Liver (tissue), 9 donors: ENCODE results near the gene UBQLN1. TPM values are rescaled to one million over a fixed set of nuclear protein-coding genes. Genes with fewer than 3 reads are reported as not detected.
A peak's percentile ranks its signal among the peaks of the same experiment; 100 is the strongest.

ENCODE experiments used
- DNase-seq: peaks from one replicate; pipeline ENCODE4 v3.0.0-alpha.2; 2017; ENCODE audit warnings: low spot score
- H3K27ac ChIP-seq, 2 donors: one replicate each; pipeline ENCODE4 v1.7.0; 2013; ENCODE audit warnings: inconsistent platforms in 2 of 2, low read length in 2 of 2, control low read depth in 1 of 2, low read depth in 1 of 2, mild to moderate bottlenecking in 1 of 2
- H3K27me3 ChIP-seq, 4 donors: one replicate each; pipeline versions ENCODE4 v1.6.1 to v1.7.0; 2013; ENCODE audit warnings: low read length in 3 of 4, inconsistent platforms in 1 of 4, mild to moderate bottlenecking in 1 of 4, moderate library complexity in 1 of 4; ENCODE audit not compliant: control insufficient read depth in 4 of 4, insufficient read depth in 4 of 4
- H3K36me3 ChIP-seq, 4 donors: one replicate each; pipeline versions ENCODE4 v1.6.1 to v1.7.0; 2013; ENCODE audit warnings: low read length in 3 of 4, mild to moderate bottlenecking in 3 of 4, low read depth in 1 of 4, moderate library complexity in 1 of 4; ENCODE audit not compliant: control insufficient read depth in 4 of 4, insufficient read depth in 3 of 4
- H3K4me1 ChIP-seq, 4 donors: one replicate each; pipeline versions ENCODE4 v1.6.1 to v1.7.0; 2013; ENCODE audit warnings: low read length in 3 of 4, mild to moderate bottlenecking in 3 of 4, moderate library complexity in 1 of 4; ENCODE audit not compliant: control insufficient read depth in 4 of 4, insufficient read depth in 4 of 4
- H3K4me3 ChIP-seq, 3 donors: one replicate each; pipeline versions ENCODE4 v1.6.1 to v1.7.0; 2013; ENCODE audit warnings: low read length in 3 of 3, control low read depth in 1 of 3, low read depth in 1 of 3, mild to moderate bottlenecking in 1 of 3
- H3K9ac ChIP-seq, 2 donors: one replicate each; pipeline ENCODE4 v1.7.0; 2013; ENCODE audit warnings: low read length in 2 of 2, mild to moderate bottlenecking in 2 of 2, moderate library complexity in 2 of 2, control low read depth in 1 of 2, low read depth in 1 of 2
- H3K9me3 ChIP-seq, 4 donors: one replicate each; pipeline versions ENCODE4 v1.6.1 to v1.7.0; 2013; ENCODE audit warnings: low read length in 3 of 4; ENCODE audit not compliant: control insufficient read depth in 4 of 4
- CTCF ChIP-seq: fragments of 150-350 bp; IDR thresholded peaks from 2 replicates; pipeline ENCODE4 v1.5.1; 2017; ENCODE audit warnings: improper control_type of control experiment, low read depth, low read length; ENCODE audit not compliant: missing input control
- EGR1 ChIP-seq, 2 donors: IDR thresholded peaks; 2 replicates each; pipeline ENCODE4 v1.6.1; 2016 to 2018; ENCODE audit warnings: antibody characterized with exemption in 2 of 2, low read depth in 2 of 2
- FOXA1 ChIP-seq: IDR thresholded peaks from 2 replicates; pipeline ENCODE4 v1.6.1; 2016; ENCODE audit warnings: antibody characterized with exemption
- FOXA2 ChIP-seq: IDR thresholded peaks from 2 replicates; pipeline ENCODE4 v1.6.1; 2016; ENCODE audit warnings: antibody characterized with exemption
- GABPA ChIP-seq, 2 donors: IDR thresholded peaks in 1 of 2; conservative IDR thresholded peaks in 1 of 2; 2 replicates each; pipeline ENCODE4 v1.6.1; 2016; ENCODE audit warnings: antibody characterized with exemption in 2 of 2, mild to moderate bottlenecking in 1 of 2, moderate library complexity in 1 of 2
- HNF4A ChIP-seq, 2 donors: conservative IDR thresholded peaks; 2 replicates each; pipeline ENCODE4 v1.6.1; 2016; ENCODE audit warnings: antibody characterized with exemption in 2 of 2, mild to moderate bottlenecking in 2 of 2
- HNF4G ChIP-seq: IDR thresholded peaks from 2 replicates; pipeline ENCODE4 v1.6.1; 2016; ENCODE audit warnings: antibody characterized with exemption
- JUND ChIP-seq, 2 donors: IDR thresholded peaks; 2 replicates each; pipeline ENCODE4 v1.6.1; 2016; ENCODE audit warnings: antibody characterized with exemption in 2 of 2
- NR2F2 ChIP-seq: IDR thresholded peaks from 2 replicates; pipeline ENCODE4 v1.6.1; 2016; ENCODE audit warnings: antibody characterized with exemption
- RAD21 ChIP-seq, 2 donors: IDR thresholded peaks; 2 replicates each; pipeline ENCODE4 v1.6.1; 2016; ENCODE audit warnings: antibody characterized with exemption in 2 of 2, mild to moderate bottlenecking in 2 of 2
- REST ChIP-seq: IDR thresholded peaks from 2 replicates; pipeline ENCODE4 v1.6.1; 2016; ENCODE audit warnings: antibody characterized with exemption, mild to moderate bottlenecking
- RXRA ChIP-seq, 2 donors: IDR thresholded peaks; 2 replicates each; pipeline ENCODE4 v1.6.1; 2017 to 2018; ENCODE audit warnings: antibody characterized with exemption in 2 of 2, mild to moderate bottlenecking in 1 of 2
- SP1 ChIP-seq: IDR thresholded peaks from 2 replicates; pipeline ENCODE4 v1.6.1; 2018; ENCODE audit warnings: antibody characterized with exemption, mild to moderate bottlenecking
- TAF1 ChIP-seq: conservative IDR thresholded peaks from 2 replicates; pipeline ENCODE4 v1.6.1; 2016; ENCODE audit warnings: antibody characterized with exemption, mild to moderate bottlenecking
- YY1 ChIP-seq: IDR thresholded peaks from 2 replicates; pipeline ENCODE4 v1.6.1; 2016; ENCODE audit warnings: antibody characterized with exemption, mild to moderate bottlenecking
- ZBTB33 ChIP-seq: IDR thresholded peaks from 2 replicates; pipeline ENCODE4 v1.6.1; 2016; ENCODE audit warnings: antibody characterized with exemption
- WGBS: extraction: QIAGEN DNeasy Blood & Tissue Kit; methylation state at CpG from one replicate; pipeline ENCODE4 v1.1.7; 2013; 5-methylcytosine and 5-hydroxymethylcytosine counted together
- polyA plus RNA-seq, 2 donors: library from polyadenylated mRNA; stranded (reverse) in 1 of 2; unstranded in 1 of 2; fragments of 200-250 nt in 1 of 2; fragments of >200 nt in 1 of 2; fragmentation: Nextera tagmentation in 1 of 2; extraction: Ambion mirVana in 1 of 2; gene quantifications; one replicate each; pipeline versions ENCODE4 v1.2.1 to v1.2.3, GENCODE V29; 2013 to 2015
- total RNA-seq, 2 donors: library from RNA; depleted of rRNA; stranded (reverse); fragments of >200 nt; gene quantifications; one replicate each; pipeline ENCODE4 v1.2.3, GENCODE V29; 2014
- TF ChIP-seq, protein P1 (sequence below): IDR thresholded peaks from 2 replicates; pipeline ENCODE4 v1.6.1; 2016; ENCODE audit warnings: antibody characterized with exemption
- TF ChIP-seq, protein P2 (sequence below): IDR thresholded peaks from 2 replicates; pipeline ENCODE4 v1.6.1; 2016; ENCODE audit warnings: antibody characterized with exemption
- donor health status: healthy.
- donor health status: healthy.
- donor health status: healthy.
- donor health status: healthy.
- donor health status: healthy.

Gene UBQLN1
- total and polyA plus RNA-seq, 4 donors, result 42.7 to 88.8 (median 63.1) TPM

DNA sequence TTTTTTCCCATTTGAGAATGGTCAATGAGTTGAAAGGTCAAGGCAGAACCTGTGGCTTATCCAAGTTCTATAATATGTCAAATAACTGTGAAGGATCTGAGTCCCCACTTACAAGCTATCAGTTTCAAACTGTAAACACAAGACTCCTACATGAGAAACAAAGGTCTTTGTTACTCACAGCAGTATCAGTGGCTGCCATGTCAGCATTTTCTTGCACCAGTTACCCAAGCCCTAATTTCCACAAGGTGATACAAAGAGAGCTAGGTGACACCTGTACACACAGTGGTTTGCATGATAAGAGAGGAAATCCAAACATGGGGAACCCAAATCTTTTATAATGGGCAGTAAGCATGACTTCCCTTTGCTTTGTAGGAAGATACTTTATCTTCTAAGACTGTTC is 8.0 kb upstream of the UBQLN1 start:
- TF ChIP-seq GABPA (IDR thresholded peaks at IDR 0.05 in 1 of 2, conservative IDR thresholded peaks at IDR 0.05 in 1 of 2) (no peak), CTCF (no peak), HNF4G (no peak), TAF1 (no peak), HNF4A (conservative IDR thresholded peaks at IDR 0.05) (no peak), YY1 (no peak), FOXA2 (no peak), FOXA1 (no peak), REST (no peak), JUND (IDR thresholded peaks at IDR 0.05) (no peak), ZBTB33 (no peak), RXRA (IDR thresholded peaks at IDR 0.05) (no peak), SP1 (no peak), EGR1 (IDR thresholded peaks at IDR 0.05; ENCODE audit: low read depth in 2 of 2) (no peak), NR2F2 (no peak), RAD21 (IDR thresholded peaks at IDR 0.05) (no peak)
- TF ChIP-seq, protein P1, sequence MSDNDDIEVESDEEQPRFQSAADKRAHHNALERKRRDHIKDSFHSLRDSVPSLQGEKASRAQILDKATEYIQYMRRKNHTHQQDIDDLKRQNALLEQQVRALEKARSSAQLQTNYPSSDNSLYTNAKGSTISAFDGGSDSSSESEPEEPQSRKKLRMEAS, result no peak
- TF ChIP-seq, protein P2, sequence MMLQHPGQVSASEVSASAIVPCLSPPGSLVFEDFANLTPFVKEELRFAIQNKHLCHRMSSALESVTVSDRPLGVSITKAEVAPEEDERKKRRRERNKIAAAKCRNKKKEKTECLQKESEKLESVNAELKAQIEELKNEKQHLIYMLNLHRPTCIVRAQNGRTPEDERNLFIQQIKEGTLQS, result no peak
- Histone ChIP-seq H3K36me3 (no peaks in the 10 kb centered on the region), H3K9ac (no peak overlapping the region), H3K4me3 (no peak overlapping the region), H3K27me3 (no peaks in the 10 kb centered on the region), H3K9me3 (no peaks in the 10 kb centered on the region), H3K27ac (no peak overlapping the region), H3K4me1 (no peaks in the 10 kb centered on the region)
- DNase-seq, result no peak

DNA sequence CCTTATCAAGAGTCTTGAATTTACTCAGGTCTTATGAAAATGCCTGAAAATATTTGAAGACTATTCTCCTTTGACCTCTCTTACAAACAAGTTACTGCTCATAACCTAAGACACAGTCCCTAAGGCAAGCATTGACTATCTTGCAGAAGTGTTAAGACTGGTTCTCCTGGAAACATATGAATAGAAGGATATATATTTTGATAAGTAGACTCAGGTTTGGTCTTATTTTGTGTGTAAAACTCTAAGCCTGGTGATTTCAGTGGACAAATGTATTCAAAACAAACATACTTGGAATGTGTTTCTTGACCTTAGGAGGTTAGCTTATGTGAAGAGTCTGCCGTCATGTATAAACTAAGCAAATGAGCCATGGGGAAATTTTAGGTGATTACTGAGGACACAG is 7.5 kb upstream of the UBQLN1 start:
- no peaks in the 10 kb centered on the region for H3K9me3 ChIP-seq
- no peak overlapping the region for H3K4me3 ChIP-seq
- no peaks in the 10 kb centered on the region for H3K36me3 ChIP-seq
- DNase-seq, result no peak
- no peak overlapping the region for H3K27ac ChIP-seq
- no peak for TF ChIP-seq GABPA (IDR thresholded peaks at IDR 0.05 in 1 of 2, conservative IDR thresholded peaks at IDR 0.05 in 1 of 2)
- peak in 1 of 2 donors; percentile 5 for TF ChIP-seq EGR1 (IDR thresholded peaks at IDR 0.05; ENCODE audit: low read depth in 2 of 2)
- no peaks in the 10 kb centered on the region for H3K27me3 ChIP-seq
- H3K9ac ChIP-seq, result no peak overlapping the region
- no peaks in the 10 kb centered on the region for H3K4me1 ChIP-seq
- WGBS, result 93% methylated on average over 1 of the region's 1 CpG
